Measurements from ENCODE around the gene ADGRD1. TPM values are rescaled to one million over a fixed set of nuclear protein-coding genes. Genes with fewer than 3 reads are reported as not detected.

ADGRD1 gene
- polyA plus RNA-seq, 1 of the 3 experiments (the other 2 are of a cell fraction), result not detected

DNA sequence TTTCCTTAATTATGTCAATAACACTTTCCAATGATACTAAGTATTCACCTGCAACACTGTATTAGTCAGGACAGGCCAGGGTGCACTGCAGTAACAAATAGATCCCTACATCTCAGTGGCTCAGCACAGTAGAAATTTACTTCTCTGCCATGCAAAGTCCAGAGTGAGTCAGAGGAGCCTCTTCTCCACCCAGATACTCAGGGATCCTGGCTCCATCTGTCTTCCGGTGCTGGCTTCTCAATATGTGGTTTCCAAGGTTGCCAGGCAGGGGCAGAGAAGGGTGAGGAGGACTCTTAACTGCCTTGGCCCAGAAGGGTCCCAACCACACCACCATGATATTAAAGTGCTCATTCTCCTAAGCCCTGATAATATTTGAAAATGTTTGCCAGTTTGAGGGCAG, 47.8 kb downstream of the ADGRD1 start:
- no peak overlapping the region for H3K27ac ChIP-seq (ENCODE audit: low read depth in 2 of 2, low read length in 1 of 2)
- no peak for DNase-seq
- WGBS (ENCODE audit: low lambda C conversion rate), result 13% methylated on average over 1 of the region's 1 CpG
- H3K9ac ChIP-seq, result no peak overlapping the region
- H3K36me3 ChIP-seq (replicated peaks in 1 of 2; ENCODE audit: control insufficient read depth in 1 of 2, insufficient read depth in 2 of 2, low read length in 1 of 2), result no peaks in the 10 kb centered on the region
- H3K27me3 ChIP-seq (ENCODE audit: insufficient read depth), result no peaks in the 10 kb centered on the region
- H3K79me2 ChIP-seq (ENCODE audit: insufficient read depth), result no peaks in the 10 kb centered on the region
- no peak overlapping the region for H3K4me2 ChIP-seq
- H4K20me1 ChIP-seq (ENCODE audit: insufficient read depth), result no peaks in the 10 kb centered on the region
- no peaks in the 10 kb centered on the region for H3K9me3 ChIP-seq
- ChIA-PET CTCF (no interaction called here), POLR2A (no interaction called here)
- no peak overlapping the region for H2AFZ ChIP-seq (ENCODE audit: low read depth)
- H3K4me3 ChIP-seq (ENCODE audit: low read depth in 2 of 2, low read length in 1 of 2), result no peak overlapping the region
- peaks cover 0 to 16% of the 10 kb centered on the region in 2 experiments; a peak in 1 of 4 replicates for H3K4me1 ChIP-seq (ENCODE audit: control insufficient read depth in 1 of 2, insufficient read depth in 2 of 2, low read depth in 1 of 2, low read length in 1 of 2)
- no peaks in the 10 kb centered on the region for H3K9me2 ChIP-seq
- TF ChIP-seq NFIC (IDR thresholded peaks at IDR 0.05; ENCODE audit: borderline replicate concordance) (no peak), FOXM1 (IDR thresholded peaks at IDR 0.05; ENCODE audit: low read depth) (no peak), POLR2AphosphoS5 (IDR thresholded peaks at IDR 0.05; ENCODE audit: low read depth, low read length) (no peak), GABPA (IDR thresholded peaks at IDR 0.05; ENCODE audit: low read depth) (no peak), RFX5 (IDR thresholded peaks at IDR 0.05; ENCODE audit: low read length) (no peak), SIN3A (IDR thresholded peaks at IDR 0.05; ENCODE audit: borderline replicate concordance, low read depth, low read length) (no peak), EP300 (IDR thresholded peaks at IDR 0.05; ENCODE audit: borderline replicate concordance in 1 of 2, low read depth in 1 of 2, low read length in 1 of 2) (no peak), TAF1 (IDR thresholded peaks at IDR 0.05; ENCODE audit: borderline replicate concordance, low read depth, low read length) (no peak), TEAD4 (IDR thresholded peaks at IDR 0.05; ENCODE audit: borderline replicate concordance, insufficient read depth) (no peak), SMC3 (IDR thresholded peaks at IDR 0.05; ENCODE audit: low read depth, low read length) (no peak), GATA2 (CRISPR knock-in tag; IDR thresholded peaks at IDR 0.05) (no peak), RXRA (IDR thresholded peaks at IDR 0.05; ENCODE audit: borderline replicate concordance, low read depth) (no peak), FOSL2 (IDR thresholded peaks at IDR 0.05; ENCODE audit: borderline replicate concordance, low read depth) (no peak), CHD2 (IDR thresholded peaks at IDR 0.05; ENCODE audit: low read length, partially characterized antibody) (no peak), MEF2A (IDR thresholded peaks at IDR 0.05; ENCODE audit: borderline replicate concordance, low read depth) (no peak)
- TF ChIP-seq, protein P1, sequence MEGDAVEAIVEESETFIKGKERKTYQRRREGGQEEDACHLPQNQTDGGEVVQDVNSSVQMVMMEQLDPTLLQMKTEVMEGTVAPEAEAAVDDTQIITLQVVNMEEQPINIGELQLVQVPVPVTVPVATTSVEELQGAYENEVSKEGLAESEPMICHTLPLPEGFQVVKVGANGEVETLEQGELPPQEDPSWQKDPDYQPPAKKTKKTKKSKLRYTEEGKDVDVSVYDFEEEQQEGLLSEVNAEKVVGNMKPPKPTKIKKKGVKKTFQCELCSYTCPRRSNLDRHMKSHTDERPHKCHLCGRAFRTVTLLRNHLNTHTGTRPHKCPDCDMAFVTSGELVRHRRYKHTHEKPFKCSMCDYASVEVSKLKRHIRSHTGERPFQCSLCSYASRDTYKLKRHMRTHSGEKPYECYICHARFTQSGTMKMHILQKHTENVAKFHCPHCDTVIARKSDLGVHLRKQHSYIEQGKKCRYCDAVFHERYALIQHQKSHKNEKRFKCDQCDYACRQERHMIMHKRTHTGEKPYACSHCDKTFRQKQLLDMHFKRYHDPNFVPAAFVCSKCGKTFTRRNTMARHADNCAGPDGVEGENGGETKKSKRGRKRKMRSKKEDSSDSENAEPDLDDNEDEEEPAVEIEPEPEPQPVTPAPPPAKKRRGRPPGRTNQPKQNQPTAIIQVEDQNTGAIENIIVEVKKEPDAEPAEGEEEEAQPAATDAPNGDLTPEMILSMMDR (IDR thresholded peaks at IDR 0.05), result no peak
- TF ChIP-seq, protein P2, sequence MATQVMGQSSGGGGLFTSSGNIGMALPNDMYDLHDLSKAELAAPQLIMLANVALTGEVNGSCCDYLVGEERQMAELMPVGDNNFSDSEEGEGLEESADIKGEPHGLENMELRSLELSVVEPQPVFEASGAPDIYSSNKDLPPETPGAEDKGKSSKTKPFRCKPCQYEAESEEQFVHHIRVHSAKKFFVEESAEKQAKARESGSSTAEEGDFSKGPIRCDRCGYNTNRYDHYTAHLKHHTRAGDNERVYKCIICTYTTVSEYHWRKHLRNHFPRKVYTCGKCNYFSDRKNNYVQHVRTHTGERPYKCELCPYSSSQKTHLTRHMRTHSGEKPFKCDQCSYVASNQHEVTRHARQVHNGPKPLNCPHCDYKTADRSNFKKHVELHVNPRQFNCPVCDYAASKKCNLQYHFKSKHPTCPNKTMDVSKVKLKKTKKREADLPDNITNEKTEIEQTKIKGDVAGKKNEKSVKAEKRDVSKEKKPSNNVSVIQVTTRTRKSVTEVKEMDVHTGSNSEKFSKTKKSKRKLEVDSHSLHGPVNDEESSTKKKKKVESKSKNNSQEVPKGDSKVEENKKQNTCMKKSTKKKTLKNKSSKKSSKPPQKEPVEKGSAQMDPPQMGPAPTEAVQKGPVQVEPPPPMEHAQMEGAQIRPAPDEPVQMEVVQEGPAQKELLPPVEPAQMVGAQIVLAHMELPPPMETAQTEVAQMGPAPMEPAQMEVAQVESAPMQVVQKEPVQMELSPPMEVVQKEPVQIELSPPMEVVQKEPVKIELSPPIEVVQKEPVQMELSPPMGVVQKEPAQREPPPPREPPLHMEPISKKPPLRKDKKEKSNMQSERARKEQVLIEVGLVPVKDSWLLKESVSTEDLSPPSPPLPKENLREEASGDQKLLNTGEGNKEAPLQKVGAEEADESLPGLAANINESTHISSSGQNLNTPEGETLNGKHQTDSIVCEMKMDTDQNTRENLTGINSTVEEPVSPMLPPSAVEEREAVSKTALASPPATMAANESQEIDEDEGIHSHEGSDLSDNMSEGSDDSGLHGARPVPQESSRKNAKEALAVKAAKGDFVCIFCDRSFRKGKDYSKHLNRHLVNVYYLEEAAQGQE (IDR thresholded peaks at IDR 0.05; ENCODE audit: low read depth, low read length), result no peak
- TF ChIP-seq, protein P3, sequence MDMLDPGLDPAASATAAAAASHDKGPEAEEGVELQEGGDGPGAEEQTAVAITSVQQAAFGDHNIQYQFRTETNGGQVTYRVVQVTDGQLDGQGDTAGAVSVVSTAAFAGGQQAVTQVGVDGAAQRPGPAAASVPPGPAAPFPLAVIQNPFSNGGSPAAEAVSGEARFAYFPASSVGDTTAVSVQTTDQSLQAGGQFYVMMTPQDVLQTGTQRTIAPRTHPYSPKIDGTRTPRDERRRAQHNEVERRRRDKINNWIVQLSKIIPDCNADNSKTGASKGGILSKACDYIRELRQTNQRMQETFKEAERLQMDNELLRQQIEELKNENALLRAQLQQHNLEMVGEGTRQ (IDR thresholded peaks at IDR 0.05; ENCODE audit: borderline replicate concordance, low read depth, low read length), result no peak
- TF ChIP-seq, protein P4, sequence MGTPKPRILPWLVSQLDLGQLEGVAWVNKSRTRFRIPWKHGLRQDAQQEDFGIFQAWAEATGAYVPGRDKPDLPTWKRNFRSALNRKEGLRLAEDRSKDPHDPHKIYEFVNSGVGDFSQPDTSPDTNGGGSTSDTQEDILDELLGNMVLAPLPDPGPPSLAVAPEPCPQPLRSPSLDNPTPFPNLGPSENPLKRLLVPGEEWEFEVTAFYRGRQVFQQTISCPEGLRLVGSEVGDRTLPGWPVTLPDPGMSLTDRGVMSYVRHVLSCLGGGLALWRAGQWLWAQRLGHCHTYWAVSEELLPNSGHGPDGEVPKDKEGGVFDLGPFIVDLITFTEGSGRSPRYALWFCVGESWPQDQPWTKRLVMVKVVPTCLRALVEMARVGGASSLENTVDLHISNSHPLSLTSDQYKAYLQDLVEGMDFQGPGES (IDR thresholded peaks at IDR 0.05; ENCODE audit: low read depth, low read length), result no peak
- TF ChIP-seq, protein P5, sequence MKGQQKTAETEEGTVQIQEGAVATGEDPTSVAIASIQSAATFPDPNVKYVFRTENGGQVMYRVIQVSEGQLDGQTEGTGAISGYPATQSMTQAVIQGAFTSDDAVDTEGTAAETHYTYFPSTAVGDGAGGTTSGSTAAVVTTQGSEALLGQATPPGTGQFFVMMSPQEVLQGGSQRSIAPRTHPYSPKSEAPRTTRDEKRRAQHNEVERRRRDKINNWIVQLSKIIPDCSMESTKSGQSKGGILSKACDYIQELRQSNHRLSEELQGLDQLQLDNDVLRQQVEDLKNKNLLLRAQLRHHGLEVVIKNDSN (IDR thresholded peaks at IDR 0.05; ENCODE audit: borderline replicate concordance, low read depth), result no peak
- H3F3A ChIP-seq (replicated peaks; ENCODE audit: insufficient read depth), result no peaks in the 10 kb centered on the region

All from SK-N-SH (cell line).